HG02763 (cell line): ENCODE data around the gene LCE2B.
"Not testable (repeated sequence)": the region's sequence is repeated elsewhere in the genome, so short reads cannot be mapped to it uniquely, and the experiment has no call there.

Source experiments
- ATAC-seq: cut with Tn5 transposase; IDR thresholded peaks from one replicate; pipeline ENCODE4 v1.9.1; 2021; ENCODE audit warnings: mild to moderate bottlenecking, moderate library complexity; ENCODE audit not compliant: unreplicated experiment

The LCE2B gene, protein sequence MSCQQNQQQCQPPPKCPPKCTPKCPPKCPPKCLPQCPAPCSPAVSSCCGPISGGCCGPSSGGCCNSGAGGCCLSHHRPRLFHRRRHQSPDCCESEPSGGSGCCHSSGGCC

DNA sequence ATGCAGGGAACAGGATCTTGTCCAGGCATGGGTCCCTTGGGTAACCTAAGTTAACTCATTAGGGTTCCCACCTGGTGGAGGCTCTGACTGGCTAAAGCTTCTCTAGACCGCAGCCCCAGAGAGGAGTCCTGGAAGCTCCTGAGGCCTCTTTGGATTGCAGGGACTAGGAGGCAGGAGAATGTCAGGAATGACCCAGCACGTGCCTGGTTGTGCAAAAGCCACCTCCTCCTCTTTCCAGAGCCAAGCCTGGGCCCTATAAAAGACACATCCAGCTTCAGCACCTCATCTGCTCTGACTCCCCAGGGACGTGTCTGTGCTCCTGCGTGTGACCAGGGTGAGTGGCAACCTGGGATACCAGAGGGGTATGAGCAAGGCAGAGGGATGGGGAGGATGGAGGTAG, at the start of gene LCE2B:
TSS of gene LCE2B (plus strand) at position 301 of the 400 bp plus-strand sequence. CDS start 721 bp downstream, outside the sequence.
- not testable (repeated sequence) for ATAC-seq

DNA sequence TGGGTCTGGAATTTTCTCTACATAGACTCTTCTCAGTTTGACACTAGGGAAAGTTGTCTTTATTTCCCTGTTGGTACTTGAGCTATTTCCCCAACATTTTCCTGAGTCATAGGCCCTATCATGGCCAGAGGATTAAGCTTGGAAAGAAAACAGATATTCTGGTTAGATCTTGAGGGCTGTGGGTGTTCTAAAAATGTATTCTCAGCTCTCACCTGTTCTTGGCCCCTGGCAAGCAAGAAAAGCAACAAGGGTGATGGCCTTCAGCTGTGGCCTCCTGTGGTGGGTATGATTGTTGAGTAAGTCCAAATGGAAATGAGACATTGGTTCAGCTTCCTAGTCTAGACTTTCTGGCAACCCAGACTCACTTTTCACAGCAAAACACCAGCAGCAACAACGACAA, 45.6 kb upstream of the LCE2B start:
- ATAC-seq = no peak

DNA sequence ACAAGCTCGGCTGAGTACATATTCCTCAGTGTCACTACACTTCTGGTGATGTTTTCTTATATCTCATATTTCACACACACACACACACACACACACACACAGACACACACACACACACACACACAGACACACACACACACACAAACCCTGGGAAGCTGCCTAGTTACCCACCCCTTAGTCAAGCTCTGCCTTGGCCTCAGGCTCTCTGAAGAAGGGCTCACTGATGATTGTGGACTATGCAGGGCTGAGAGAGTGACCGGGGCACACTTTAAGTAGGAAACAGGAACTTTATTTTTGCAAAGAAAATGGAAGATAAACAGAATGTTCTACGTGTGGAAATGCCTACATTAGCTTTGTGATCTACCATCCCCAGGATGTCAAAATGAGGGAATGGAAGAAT, 42.0 kb upstream of the LCE2B start:
- ATAC-seq = no peak

DNA sequence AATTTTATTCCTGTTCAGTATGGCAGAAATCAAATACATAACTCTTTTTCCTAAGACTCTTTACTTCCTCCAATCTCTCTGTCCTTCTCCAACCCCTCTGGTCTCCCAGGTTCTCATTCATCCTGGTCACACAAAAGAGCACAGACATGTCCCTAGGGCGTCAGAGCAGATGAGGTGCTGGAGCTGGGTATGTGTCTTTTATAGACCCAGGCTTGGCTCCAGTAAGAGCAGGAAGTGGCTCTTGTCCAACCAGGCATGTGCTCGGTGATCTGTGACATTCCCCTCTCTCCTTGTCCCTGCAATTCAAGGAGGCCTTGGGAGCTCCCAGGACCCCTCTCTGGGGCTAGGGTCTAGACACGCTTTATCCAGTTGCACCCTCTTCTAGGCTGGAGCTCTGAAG, 40.8 kb upstream of the LCE2B start:
- no peak for ATAC-seq

DNA sequence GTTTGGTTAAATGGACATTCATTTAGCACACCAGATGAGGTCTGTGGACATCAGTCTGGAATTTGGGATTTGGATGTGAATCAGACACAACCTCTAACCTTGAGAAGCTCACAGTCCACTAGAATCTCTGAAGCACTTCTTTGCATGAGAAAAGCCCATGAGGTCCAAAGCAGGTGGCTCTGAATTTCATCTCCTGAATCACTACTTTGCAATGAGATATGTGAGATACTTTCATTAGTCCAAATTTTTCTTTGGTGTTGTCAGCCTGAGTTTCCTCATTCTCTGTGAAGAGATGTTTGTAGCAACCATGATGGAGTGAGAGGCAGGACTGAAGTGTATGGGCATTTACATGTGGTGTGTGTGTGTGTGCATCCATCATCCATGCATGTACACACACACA, 39.3 kb upstream of the LCE2B start:
- ATAC-seq = no peak

DNA sequence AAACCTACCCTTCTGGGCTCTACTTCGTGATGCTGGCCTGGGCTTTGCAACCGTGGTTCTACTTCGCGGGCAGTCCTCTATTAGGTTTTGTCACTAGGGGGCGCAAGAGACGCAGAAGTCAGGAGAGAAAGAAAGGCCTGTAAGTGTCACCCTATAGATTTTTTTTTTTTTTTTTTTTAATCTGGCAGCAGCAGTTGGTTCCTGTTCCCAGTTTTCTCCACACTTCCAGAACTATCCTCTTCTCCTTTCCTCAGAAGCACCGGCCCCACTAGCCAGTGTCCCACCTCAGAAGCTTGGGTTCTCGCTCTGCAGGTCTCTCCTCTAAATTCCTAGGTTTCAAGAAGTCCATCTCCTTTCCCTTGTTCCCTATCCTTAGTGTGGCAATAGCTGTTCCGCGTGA, 31.8 kb upstream of the LCE2B start:
- ATAC-seq = no peak

DNA sequence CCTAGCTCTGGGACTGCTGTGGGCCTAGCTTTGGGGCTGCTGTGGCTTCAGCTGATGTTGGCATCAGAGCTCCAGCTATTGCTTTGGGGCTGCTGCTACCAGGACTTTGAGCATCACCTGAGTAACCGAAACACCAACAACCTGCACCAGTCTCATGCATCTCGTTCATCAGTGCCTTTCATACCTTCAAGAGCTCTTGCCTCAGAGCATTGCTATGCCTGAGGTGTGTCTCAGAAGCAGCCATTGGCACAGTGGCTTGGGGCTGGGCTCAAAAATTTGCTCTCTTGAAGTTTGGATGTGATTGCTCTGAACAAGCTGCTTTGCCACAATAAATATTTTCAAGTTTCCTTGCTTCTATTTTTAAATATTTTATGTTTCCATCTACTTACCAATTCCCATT, 29.5 kb upstream of the LCE2B start:
- no peak for ATAC-seq

DNA sequence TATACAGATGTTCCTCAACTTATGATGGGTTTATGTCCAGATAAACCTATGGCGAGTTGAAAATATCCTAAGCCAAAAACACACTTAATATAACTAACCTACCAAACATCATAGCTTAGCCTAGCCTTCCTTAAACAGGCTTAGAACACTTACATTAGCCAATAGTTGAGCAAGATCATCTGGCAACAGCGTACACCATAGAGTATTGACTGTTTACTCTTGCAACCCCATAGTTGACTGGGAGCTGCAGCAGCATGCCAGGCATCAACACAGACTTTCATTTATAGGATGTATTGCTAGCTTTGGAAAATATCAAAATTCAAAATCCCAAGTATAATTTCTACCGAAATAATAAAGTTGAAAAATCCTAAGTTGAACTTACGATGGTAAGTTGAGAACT, 28.2 kb upstream of the LCE2B start:
- ATAC-seq = no peak

DNA sequence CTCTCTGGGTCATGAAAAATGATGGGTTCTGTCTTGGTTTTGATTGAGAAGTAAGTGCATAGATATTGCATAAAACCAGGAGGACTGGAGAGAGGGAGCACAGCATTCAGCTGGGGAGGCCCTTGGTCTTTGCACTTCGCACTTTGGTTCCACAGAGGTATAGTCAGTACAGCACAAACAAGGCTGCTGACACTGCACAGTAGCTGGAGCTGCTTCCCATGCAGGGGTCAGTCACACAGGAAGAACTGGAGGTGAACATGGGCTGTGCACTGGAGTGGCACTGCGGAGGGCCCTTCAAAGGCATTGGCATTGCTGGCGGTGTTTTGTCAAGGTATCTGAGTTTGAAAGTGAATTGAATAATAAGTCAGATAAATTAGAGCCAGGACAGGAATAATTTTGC, 27.3 kb upstream of the LCE2B start:
- ATAC-seq = no peak

DNA sequence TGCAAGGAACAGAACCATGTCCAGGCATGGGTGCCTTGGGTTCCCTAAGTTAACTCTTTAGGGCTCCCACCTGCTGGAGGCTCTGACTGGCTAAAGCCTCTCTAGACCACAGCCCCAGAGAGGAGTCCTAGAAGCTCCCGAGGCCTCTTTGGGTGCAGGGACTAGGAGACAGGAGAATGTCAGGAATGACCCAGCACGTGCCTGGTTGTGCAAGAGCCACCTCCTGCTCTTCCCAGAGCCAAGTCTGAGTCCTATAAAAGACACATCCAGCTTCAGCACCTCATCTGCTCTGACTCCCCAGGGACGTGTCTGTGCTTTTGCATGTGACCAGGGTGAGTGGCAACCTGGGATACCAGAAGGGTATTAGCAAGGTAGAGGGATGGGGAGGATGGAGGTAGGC, 22.8 kb upstream of the LCE2B start, which contains the start of gene LCE2D:
TSS of gene LCE2D (plus strand) at position 283 of the 400 bp plus-strand sequence. CDS start 726 bp downstream, outside the sequence.
- ATAC-seq = no peak

DNA sequence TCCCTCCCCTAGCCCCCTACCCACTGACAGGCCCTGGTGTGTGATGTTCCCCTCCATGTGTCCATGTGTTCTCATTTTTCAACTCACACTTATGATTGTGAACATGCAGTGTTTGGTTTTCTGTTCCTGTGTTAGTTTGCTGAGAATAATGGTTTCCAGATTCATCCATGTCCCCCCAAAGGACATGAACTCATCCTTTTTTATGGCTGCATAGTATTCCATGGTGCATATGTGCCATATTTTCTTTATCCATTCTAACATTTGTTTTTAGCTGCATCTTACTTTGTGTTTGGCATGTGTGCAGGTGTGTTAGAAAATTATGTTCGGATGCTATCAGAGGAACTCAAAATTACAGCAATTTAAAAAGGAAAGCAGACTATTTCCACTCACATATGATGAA, 19.8 kb upstream of the LCE2B start:
- not testable (repeated sequence) for ATAC-seq

DNA sequence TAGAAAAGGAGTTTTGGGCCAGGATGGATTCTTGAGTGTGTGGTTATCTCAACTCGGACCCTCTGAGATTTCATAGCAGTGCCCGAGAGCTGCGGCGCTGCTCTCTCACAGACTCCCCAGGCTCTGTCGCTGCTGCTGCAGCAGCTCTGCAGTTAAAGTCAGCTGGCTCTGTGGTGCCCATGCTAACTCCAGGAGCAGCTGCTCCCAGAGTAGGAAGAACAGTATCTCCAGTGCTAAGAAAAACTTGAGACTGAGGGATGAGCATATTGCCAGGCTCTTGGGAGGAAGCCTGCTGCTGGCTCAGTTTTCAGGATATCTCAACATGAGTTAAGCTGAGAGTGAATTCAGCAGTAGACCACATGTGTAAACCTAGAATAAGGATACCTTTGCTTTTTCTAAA, 18.3 kb upstream of the LCE2B start:
- ATAC-seq = no peak

DNA sequence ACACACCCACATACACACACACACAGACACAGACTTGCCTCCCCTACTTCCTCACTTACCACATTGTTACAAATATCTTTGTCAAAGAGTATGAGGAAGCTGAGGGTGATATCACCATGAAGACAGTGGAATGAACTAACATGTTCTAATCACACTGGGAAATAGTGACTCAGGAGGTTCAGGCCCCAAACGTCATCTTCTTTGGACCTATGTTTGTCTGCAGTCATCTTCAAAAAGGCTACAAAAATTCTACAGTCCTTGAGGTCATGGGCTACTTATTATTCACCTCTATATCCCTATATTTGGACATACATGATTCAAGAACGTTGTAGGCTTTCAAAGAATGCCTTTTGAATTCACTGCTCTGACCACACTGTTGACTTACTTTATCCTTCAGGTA, 12.9 kb upstream of the LCE2B start:
- ATAC-seq = no peak

DNA sequence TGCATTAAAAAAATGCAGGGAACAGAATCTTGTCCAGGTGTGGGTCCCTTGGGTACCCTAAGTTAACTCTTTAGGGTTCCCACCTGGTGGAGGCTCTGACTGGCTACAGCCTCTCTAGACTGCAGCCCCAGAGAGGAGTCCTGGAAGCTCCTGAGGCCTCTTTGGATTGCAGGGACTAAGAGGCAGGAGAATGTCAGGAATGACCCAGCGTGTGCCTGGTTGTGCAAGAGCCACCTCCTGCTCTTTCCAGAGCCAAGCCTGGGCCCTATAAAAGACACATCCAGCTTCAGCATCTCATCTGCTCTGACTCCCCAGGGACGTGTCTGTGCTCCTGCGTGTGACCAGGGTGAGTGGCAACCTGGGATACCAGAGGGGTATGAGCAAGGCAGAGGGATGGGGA, 10.9 kb upstream of the LCE2B start, which contains the start of gene LCE2C:
TSS of gene LCE2C (plus strand) at position 297 of the 400 bp plus-strand sequence. CDS start 737 bp downstream, outside the sequence.
- not testable (repeated sequence) for ATAC-seq

DNA sequence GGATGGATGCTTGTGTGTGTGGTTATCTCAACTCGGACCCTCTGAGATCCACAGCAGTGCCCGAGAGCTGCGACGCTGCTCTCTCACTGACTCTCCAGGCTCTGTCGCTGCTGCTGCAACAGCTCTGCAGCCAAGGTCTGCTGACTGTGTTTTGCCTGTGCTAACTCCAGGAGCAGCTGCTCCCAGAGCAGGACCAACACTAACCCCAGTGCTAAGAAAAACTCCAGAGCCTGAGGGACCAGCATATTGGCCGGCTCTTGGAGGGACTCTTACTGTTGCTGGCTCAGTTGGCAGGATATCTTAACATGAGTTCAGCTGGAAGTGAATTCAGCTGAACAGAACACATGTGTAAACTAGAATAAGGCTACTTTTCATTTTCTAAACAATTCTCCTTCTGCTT, 6.5 kb upstream of the LCE2B start:
- no peak for ATAC-seq

DNA sequence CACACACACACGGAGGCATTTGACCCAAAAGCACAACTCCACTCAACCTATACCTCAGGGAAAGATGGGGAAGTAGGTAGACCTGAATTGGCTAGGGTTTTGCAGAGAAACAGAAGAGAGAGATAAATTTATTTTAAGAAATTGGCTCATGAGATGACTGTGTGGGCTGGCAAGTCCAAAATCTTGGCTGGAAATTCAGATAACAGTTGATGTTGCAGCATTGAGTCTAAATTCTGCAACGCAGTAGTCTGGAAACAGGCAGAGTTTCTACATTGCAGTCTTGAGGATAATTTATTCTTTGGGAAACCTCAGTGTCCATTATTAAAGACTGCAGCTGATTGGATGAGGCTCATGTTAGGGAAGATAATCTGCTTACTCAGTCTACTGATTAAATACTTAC, 4.3 kb upstream of the LCE2B start:
- ATAC-seq = no peak

DNA sequence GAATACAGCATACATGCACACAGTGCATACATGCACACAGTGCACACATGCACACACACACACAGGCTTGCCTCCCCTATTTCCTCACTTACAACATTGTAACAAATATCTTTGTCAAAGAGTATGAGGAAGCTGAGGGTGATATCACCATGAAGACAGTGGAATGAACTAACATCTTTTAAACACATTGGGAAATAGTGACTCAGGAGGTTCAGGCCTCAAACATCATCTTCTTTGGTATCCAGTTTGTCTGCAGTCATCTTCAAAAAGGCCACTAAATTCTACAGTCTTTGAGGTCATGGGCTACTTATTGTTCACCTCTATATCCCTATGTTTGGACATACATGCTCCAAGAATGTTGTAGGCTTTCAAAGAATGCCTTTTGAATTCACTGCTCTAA, 2.1 kb upstream of the LCE2B start:
- no peak for ATAC-seq

DNA sequence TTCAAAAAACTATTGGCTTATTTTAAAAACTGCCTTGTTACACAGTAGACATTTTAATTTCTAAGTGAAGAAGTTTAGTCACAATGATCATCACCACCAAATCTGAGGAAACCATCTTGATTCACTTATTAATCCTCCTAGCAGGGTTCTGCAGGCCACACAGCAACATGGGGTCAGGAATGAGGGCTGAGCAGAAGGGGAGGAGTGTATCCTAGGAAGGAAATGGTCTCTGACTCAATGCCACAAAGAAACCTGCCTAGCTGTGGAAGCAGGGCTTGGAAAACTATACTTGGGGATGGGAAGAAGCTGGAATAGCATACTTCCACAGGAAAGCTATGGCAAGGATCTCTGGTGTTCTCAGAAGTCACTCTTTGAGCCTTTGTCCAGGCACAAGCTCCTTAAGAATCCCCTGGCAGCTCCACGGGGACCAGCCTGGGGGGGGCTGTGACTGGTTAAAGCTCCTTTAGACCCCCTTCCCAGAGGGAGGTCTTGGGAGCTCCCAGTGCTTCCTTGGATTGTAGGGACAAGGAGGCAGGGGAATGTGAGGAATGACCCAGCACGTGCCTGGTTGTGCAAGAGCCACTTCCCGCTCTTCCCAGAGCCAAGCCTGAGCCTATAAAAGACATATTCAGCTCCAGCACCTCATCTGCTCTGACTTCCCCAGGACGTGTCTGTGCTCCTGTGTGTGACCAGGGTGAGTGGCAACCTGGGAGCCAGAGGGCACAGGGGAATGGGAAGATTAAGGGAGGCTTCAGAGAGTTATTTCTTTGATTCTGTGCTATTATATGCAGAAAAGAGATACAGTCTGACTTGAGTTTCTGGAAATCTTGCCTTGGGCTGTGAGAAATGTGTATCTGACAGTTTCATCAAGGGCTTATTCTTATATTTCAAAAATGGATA, 12.0 kb downstream of the LCE2B start, which contains the start of gene LCE2A:
TSS of gene LCE2A (plus strand) at position 645 of the 900 bp plus-strand sequence. CDS start 557 bp downstream, outside the sequence.
- ATAC-seq = no peak

DNA sequence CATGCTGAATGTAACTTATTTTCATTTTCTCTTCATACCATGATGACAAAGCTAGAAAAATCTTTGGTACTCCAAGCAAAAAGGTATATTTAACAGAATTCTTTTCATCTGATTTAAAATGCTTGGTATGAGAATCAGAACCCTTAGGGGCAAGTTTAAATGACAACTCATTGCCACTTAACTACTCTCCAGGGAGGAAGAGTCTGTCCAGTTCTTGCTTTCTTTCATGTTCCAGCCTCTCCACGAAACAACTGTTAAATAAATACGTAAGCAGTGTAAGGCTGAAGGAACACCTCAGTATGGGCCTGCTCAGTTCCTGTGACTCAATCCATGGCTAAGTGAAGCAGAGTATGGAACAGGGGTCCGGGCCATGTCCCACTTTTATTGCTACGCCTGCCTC, 13.8 kb downstream of the LCE2B start:
- ATAC-seq = no peak

DNA sequence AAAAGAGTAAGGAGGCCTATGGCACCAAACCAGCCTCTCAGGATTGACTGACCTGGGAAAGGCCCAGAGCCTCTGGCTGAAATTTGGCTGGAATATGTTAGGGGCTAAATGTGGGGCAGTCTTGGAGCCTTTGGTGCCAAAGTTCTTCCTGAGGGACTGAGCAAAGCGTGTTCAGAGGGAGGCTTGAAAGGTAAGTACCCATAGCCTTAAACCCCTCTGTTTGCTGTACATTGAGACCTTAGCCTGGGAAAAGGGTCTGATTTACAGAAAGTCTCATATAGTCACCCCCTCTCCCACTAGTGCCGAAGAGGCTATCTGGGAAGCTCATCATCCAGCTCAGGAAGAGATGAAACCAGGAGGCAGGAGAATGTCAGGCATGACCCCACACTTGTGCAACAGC, 21.9 kb downstream of the LCE2B start, which contains the start of gene LCE4A:
TSS of gene LCE4A (plus strand) at position 301 of the 400 bp plus-strand sequence. CDS start 916 bp downstream, outside the sequence.
- ATAC-seq = no peak

DNA sequence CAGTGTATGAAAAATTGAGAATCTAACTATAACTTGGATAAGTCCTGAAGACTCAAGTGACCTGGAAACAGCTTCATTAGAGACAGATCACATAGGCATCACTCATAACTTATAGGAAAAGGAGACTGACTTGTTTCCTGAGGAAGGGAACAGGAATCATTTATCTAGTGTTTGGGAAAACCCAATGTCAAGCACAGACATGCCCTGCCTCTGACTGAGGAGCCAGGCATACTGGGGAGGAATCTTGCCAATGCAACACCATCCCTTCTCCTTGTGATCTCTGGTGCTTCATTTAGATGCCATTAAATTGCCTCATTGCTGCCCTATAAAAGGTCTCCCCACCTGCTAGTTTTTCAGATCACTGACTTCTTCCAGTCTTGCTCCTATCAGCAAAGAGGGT, 32.3 kb downstream of the LCE2B start:
- ATAC-seq = no peak

DNA sequence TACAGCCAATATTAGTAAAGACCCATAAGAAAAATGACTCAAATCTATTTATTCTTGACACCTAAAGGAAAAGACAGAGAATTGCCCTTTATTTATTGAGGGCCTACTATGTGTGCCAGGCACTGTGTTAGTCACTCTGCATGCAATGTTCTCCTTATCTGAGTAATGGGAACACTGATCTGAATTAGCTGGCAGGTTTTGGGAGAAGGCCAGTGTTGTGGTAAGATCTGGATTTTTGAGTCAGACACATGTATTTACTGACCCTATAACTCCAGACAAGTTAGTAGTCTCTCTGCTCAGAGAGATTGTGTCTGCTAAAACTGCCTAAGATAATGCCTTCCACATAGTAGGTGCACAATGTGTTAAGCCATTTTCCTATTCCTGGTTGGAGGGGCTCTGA, 39.3 kb downstream of the LCE2B start:
- ATAC-seq = no peak
